Measurements from ENCODE around the gene INMT.

- TF ChIP-seq GATA2 (IDR thresholded peaks at IDR 0.05; ENCODE audit: low read depth, low read length) (no peak), GATA3 (IDR thresholded peaks at IDR 0.05; ENCODE audit: low read depth, low read length) (no peak)
Observed at GRCh38 chr7:30707391-30708357, 44.3 kb upstream of the INMT start.

All from SH-SY5Y (cell line).